K562 (cell line): ENCODE results near the gene HCCS. TPM values are rescaled to one million over a fixed set of nuclear protein-coding genes. Genes with fewer than 3 reads are reported as not detected.

Source experiments
- GABPA ChIP-seq: fragments of 200-800 bp; sonication (Bioruptor generic); conservative IDR thresholded peaks from 2 replicates; pipeline ENCODE4 v1.6.1; 2016; ENCODE audit warnings: low read depth, missing genetic modification characterization, missing compliant biosample characterization
- JUN ChIP-seq, 2 experiments: sonication (generic) in 1 of 2; formaldehyde crosslinking in 1 of 2; IDR thresholded peaks; 2 replicates each; pipeline versions ENCODE4 v1.6.1 to v1.8.0; 2012 to 2022; ENCODE audit warnings: borderline replicate concordance in 2 of 2, mild to moderate bottlenecking in 2 of 2, improper control_type of control experiment in 1 of 2, low read depth in 1 of 2, low read length in 1 of 2, missing genetic modification reagents in 1 of 2
- JUND ChIP-seq, 2 experiments: IDR thresholded peaks; 2 replicates in 1 of 2; 3 replicates in 1 of 2; pipeline ENCODE4 v1.6.1; 2011; ENCODE audit warnings: borderline replicate concordance in 2 of 2, low read depth in 2 of 2, low read length in 2 of 2, improper control_type of control experiment in 1 of 2, missing biosample characterization in 1 of 2, missing genetic modification characterization in 1 of 2, missing genetic modification reagents in 1 of 2
- MTA3 ChIP-seq: fragments of 450-650 bp; formaldehyde crosslinking; IDR thresholded peaks from 2 replicates; pipeline ENCODE4 v1.6.1; 2017; ENCODE audit warnings: mild to moderate bottlenecking, borderline replicate concordance
- NR3C1 ChIP-seq: sonication (generic); formaldehyde crosslinking; IDR thresholded peaks from 2 replicates; pipeline ENCODE4 v1.8.1; 2022; ENCODE audit warnings: missing genetic modification reagents
- NRF1 ChIP-seq, 2 experiments: fragments of 450-650 bp; IDR thresholded peaks in 1 of 2; conservative IDR thresholded peaks in 1 of 2; 2 replicates each; pipeline ENCODE4 v1.6.1; 2014; ENCODE audit warnings: mild to moderate bottlenecking in 2 of 2
- PTBP1 ChIP-seq: fragments of 200-400 bp; formaldehyde crosslinking; IDR thresholded peaks from 2 replicates; pipeline ENCODE4 v1.6.1; 2017; ENCODE audit warnings: low read depth, low read length
- PYGO2 ChIP-seq: fragments of 450-650 bp; IDR thresholded peaks from 2 replicates; pipeline ENCODE4 v1.6.1; 2016; ENCODE audit warnings: mild to moderate bottlenecking, missing genetic modification characterization, moderate library complexity, missing compliant biosample characterization
- SIN3B ChIP-seq: fragments of 450-650 bp; IDR thresholded peaks from 2 replicates; pipeline ENCODE4 v1.6.1; 2017; ENCODE audit warnings: low read depth, mild to moderate bottlenecking, moderate library complexity
- SMARCA4 ChIP-seq: fragments of 450-650 bp; IDR thresholded peaks from 2 replicates; pipeline ENCODE4 v1.6.1; 2016
- SUPT5H ChIP-seq: fragments of 450-650 bp; IDR thresholded peaks from 2 replicates; pipeline ENCODE4 v1.6.1; 2016
- ZNF354B ChIP-seq: fragments of 250-450 bp; sonication (Bioruptor Pico); IDR thresholded peaks from 2 replicates; pipeline ENCODE4 v1.4.0; 2020
- ZNF780A ChIP-seq: fragments of 250-450 bp; sonication (Bioruptor Pico); IDR thresholded peaks from 2 replicates; pipeline ENCODE4 v1.5.0; 2021; ENCODE audit warnings: mild to moderate bottlenecking
- polyA plus RNA-seq, 8 experiments: library from polyadenylated mRNA; depleted of rRNA in 4 of 8; stranded (reverse) in 5 of 8; unstranded in 3 of 8; fragments of >200 nt; fragmentation: Nextera tagmentation in 2 of 8; fragmentation: Illumina TruSeq in 1 of 8; extraction: Ambion mirVana in 2 of 8; extraction: Trizol in 1 of 8; gene quantifications; 2 replicates each; pipeline versions ENCODE4 v1.2.1 to v1.2.3, GENCODE V29; 2011 to 2014; ENCODE audit warnings: inconsistent platforms in 1 of 8, missing spikeins in 1 of 8
- total RNA-seq, 7 experiments: library from RNA; depleted of rRNA in 6 of 7; stranded (reverse); fragments of >200 nt in 6 of 7; fragmentation: Illumina TruSeq in 2 of 7; extraction: Trizol in 2 of 7; gene quantifications; 2 replicates each; pipeline versions ENCODE4 v1.2.1 to v1.2.3, GENCODE V29; 2011 to 2021; ENCODE audit warnings: low replicate concordance in 1 of 7
- TF ChIP-seq, protein P1 (sequence below): fragments of 450-650 bp; IDR thresholded peaks from 2 replicates; pipeline ENCODE4 v1.6.1; 2017; ENCODE audit warnings: mild to moderate bottlenecking, moderate library complexity
- TF ChIP-seq, protein P2 (sequence below): sonication (generic); formaldehyde crosslinking; IDR thresholded peaks from 2 replicates; pipeline ENCODE4 v1.8.0; 2022; ENCODE audit warnings: missing genetic modification reagents, mild to moderate bottlenecking, moderate library complexity, borderline replicate concordance
- TF ChIP-seq, protein P3 (sequence below), 3 experiments: fragments of 200-800 bp in 1 of 3; sonication (Bioruptor generic) in 1 of 3; sonication (generic) in 1 of 3; formaldehyde crosslinking in 1 of 3; IDR thresholded peaks; 2 replicates each; pipeline versions ENCODE4 v1.6.1 to v1.8.0; 2016 to 2022; ENCODE audit warnings: mild to moderate bottlenecking in 2 of 3, missing compliant biosample characterization in 2 of 3, missing genetic modification characterization in 2 of 3, missing genetic modification reagents in 1 of 3
- TF ChIP-seq, protein P4 (sequence below): fragments of 250-450 bp; sonication (Bioruptor Pico); IDR thresholded peaks from 2 replicates; pipeline ENCODE4 v1.6.1; 2021; ENCODE audit warnings: mild to moderate bottlenecking
- TF ChIP-seq, protein P5 (sequence below): sonication (generic); formaldehyde crosslinking; IDR thresholded peaks from 2 replicates; pipeline ENCODE4 v1.8.0; 2023; ENCODE audit warnings: mild to moderate bottlenecking, missing genetic modification reagents

The HCCS gene
- total and polyA plus RNA-seq, 9 of the 15 experiments (the other 6 are each of a cell fraction or from before 2014, with no cell fraction given), result 22.9 to 81.5 (median 66.9) TPM

DNA sequence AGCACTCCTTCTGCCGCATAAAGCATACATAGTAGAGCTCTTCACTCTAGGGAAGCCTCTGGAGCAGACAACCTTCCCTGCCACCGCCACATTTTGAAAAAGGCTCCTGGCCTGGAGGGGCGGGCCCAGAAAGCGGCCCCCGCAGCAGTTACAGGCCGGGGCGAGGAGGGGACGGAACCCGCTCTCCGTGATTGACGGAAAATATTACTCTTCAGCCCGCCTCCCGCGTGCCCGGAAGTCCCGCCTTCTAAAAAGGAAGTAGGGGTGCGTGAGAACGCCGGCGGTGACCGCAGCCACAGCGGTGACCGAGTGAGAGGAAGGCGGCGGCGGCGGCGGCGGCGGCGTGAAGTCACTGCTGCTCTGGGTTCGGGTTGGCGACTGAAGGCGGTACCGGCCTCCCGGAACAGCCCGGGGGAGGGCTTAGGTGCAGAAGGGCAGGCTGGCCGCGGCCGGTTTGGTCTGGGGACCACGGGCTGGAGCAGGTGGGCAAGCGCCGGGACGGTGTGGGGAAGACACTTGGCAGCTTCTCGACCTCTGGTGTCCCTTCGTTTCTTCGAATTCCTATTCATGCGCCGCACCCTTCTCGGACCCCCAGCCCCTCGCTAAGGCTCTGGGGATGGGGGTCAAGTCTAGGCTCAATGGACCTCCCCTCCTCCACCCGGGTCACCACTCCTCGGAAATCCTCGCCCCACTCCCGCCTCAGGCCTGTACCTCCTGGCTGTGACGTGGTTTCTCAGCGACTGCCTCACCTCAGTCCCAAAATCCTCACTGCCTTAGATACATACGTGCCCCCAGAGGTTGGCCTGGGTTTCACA lies at the start of gene HCCS (continued):
- TF ChIP-seq JUN (IDR thresholded peaks at IDR 0.05; ENCODE audit: borderline replicate concordance, low read depth, low read length), result 0 out of 2 replicates have a peak, but pooled peaks have one; percentile 5
- TF ChIP-seq JUN (CRISPR knock-in tag; IDR thresholded peaks at IDR 0.05; ENCODE audit: borderline replicate concordance), result no peak
- TF ChIP-seq ZNF780A (CRISPR knock-in tag), result no peak
- TF ChIP-seq, protein P1, sequence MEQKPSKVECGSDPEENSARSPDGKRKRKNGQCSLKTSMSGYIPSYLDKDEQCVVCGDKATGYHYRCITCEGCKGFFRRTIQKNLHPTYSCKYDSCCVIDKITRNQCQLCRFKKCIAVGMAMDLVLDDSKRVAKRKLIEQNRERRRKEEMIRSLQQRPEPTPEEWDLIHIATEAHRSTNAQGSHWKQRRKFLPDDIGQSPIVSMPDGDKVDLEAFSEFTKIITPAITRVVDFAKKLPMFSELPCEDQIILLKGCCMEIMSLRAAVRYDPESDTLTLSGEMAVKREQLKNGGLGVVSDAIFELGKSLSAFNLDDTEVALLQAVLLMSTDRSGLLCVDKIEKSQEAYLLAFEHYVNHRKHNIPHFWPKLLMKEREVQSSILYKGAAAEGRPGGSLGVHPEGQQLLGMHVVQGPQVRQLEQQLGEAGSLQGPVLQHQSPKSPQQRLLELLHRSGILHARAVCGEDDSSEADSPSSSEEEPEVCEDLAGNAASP, result no peak
- TF ChIP-seq NRF1 (conservative IDR thresholded peaks at IDR 0.05 in 1 of 2, IDR thresholded peaks at IDR 0.05 in 1 of 2), result peak; percentile 54 to 62; a peak in 3 of 4 replicates
- TF ChIP-seq, protein P2, sequence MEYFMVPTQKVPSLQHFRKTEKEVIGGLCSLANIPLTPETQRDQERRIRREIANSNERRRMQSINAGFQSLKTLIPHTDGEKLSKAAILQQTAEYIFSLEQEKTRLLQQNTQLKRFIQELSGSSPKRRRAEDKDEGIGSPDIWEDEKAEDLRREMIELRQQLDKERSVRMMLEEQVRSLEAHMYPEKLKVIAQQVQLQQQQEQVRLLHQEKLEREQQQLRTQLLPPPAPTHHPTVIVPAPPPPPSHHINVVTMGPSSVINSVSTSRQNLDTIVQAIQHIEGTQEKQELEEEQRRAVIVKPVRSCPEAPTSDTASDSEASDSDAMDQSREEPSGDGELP (CRISPR knock-in tag), result peak; percentile 55; the same call in 1 of the 2 replicates
- peak; percentile 95 for TF ChIP-seq GABPA (tag)
- TF ChIP-seq ZNF354B (CRISPR knock-in tag), result no peak
- no peak for TF ChIP-seq PTBP1
- no peak for TF ChIP-seq MTA3
- TF ChIP-seq JUND (IDR thresholded peaks at IDR 0.05; ENCODE audit: borderline replicate concordance, low read depth, low read length), result 0 out of 2 replicates have a peak, but pooled peaks have one; percentile 14
- TF ChIP-seq JUND (tag; IDR thresholded peaks at IDR 0.05; ENCODE audit: borderline replicate concordance, low read depth, low read length), result no peak; the same call in 2 of the 3 replicates
- TF ChIP-seq, protein P3, sequence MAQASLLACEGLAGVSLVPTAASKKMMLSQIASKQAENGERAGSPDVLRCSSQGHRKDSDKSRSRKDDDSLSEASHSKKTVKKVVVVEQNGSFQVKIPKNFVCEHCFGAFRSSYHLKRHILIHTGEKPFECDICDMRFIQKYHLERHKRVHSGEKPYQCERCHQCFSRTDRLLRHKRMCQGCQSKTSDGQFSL (CRISPR knock-in tag; IDR thresholded peaks at IDR 0.05), result no peak
- TF ChIP-seq, protein P3 (tag; IDR thresholded peaks at IDR 0.05), result no peak
- TF ChIP-seq SIN3B, result peak; percentile 24; the same call in 1 of the 2 replicates
- TF ChIP-seq PYGO2 (tag), result no peak
- TF ChIP-seq SUPT5H, result peak; percentile 94
- no peak for TF ChIP-seq SMARCA4
- TF ChIP-seq, protein P4, sequence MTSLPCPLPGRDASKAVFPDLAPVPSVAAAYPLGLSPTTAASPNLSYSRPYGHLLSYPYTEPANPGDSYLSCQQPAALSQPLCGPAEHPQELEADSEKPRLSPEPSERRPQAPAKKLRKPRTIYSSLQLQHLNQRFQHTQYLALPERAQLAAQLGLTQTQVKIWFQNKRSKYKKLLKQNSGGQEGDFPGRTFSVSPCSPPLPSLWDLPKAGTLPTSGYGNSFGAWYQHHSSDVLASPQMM (CRISPR knock-in tag), result no peak
- TF ChIP-seq, protein P5, sequence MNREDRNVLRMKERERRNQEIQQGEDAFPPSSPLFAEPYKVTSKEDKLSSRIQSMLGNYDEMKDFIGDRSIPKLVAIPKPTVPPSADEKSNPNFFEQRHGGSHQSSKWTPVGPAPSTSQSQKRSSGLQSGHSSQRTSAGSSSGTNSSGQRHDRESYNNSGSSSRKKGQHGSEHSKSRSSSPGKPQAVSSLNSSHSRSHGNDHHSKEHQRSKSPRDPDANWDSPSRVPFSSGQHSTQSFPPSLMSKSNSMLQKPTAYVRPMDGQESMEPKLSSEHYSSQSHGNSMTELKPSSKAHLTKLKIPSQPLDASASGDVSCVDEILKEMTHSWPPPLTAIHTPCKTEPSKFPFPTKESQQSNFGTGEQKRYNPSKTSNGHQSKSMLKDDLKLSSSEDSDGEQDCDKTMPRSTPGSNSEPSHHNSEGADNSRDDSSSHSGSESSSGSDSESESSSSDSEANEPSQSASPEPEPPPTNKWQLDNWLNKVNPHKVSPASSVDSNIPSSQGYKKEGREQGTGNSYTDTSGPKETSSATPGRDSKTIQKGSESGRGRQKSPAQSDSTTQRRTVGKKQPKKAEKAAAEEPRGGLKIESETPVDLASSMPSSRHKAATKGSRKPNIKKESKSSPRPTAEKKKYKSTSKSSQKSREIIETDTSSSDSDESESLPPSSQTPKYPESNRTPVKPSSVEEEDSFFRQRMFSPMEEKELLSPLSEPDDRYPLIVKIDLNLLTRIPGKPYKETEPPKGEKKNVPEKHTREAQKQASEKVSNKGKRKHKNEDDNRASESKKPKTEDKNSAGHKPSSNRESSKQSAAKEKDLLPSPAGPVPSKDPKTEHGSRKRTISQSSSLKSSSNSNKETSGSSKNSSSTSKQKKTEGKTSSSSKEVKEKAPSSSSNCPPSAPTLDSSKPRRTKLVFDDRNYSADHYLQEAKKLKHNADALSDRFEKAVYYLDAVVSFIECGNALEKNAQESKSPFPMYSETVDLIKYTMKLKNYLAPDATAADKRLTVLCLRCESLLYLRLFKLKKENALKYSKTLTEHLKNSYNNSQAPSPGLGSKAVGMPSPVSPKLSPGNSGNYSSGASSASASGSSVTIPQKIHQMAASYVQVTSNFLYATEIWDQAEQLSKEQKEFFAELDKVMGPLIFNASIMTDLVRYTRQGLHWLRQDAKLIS (CRISPR knock-in tag), result no peak
- TF ChIP-seq NR3C1, result no peak
